ELR (cell line): ENCODE measurements around the gene PXK.
"Not testable (repeated sequence)": the region's sequence is repeated elsewhere in the genome, so short reads cannot be mapped to it uniquely, and the experiment has no call there.

Source experiments
- DNase-seq: peaks from one replicate; pipeline ENCODE4 v3.0.0-alpha.2; 2015; ENCODE audit warnings: low read depth

Gene PXK

DNA sequence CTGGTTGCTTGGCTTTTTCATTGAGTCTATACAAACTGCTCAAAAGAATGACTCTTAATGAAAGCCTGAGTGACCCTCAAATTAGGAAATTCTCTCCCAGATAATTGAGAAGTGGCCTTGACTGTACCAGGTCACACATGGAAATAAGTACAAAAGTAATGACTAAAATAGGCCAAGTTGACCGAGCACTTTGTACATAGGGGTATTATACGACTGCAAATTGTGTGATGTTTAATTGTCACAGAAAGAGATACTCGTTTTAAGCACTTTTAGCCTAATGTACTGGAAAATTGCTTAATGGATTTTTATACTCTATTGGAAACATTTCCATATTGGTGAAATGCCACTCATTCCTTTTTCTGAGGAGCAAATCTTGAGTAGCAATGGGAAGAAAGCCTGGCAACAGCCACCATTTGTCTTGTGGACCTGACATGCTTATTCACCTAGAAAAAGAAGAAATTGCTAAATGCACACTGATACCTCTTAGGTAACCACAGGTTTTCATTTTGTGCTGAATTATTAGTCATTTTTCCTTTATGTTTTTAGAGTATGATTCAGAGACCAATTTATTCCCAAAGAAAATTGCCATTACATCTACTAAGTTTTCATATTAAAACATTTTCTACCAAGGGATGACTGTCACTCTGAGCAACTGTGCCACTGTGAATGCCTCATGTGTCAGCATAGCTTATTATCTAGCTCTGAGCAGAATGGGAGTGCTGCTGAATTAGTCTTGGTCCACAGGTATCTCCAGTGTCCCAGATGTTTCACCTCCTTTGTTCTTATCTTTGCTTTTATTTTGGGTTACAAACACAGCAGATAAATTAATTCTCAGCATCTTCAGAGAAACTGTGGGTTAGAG, 8.9 kb upstream of the PXK start:
- DNase-seq = peak; percentile 5

DNA sequence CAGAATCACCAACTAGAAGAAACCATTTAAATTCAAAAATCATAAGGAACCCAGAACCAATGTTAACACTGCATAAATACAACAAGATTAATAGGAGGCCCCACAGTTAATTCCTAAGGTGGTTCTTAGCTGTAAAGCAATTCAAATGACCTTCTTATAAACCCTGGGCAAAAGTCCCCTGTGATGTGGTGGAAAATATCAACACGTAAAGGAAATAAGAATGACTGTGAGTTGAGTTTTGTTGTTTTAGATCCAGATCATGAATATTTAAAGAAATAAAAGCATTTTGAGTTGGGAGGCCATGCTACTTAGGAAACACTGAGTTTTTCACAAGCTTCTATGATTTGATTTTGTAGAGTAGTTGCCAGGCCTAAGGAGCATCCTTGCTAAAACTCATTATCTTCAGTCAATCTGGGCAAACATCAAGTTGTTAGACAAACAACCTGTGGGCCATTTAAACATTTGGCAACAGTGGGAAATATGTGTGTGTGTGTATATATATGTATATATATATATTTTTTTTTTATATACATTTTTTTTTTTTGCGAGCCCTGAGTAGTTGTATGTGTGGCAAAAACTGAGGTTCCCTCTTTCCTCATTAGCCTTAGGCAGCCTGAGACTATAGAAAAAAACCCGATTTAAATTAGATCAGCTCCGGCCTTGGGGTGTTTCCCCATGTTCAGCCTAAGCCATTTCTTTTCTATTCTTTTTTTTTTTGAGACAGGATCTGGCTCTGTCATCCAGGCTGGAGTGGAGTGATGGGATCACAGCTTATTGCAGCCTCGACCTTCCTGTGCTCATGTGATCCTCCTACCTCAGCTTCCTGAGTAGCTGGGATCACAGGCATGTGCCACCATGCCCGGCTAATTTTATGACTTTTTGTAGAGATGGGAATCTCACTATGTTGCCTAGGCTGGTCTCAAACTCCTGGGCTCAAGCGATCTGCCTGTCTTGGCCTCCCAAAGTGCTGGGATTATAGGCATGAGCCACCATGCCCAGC, 8.0 kb upstream of the PXK start:
- DNase-seq = no peak

DNA sequence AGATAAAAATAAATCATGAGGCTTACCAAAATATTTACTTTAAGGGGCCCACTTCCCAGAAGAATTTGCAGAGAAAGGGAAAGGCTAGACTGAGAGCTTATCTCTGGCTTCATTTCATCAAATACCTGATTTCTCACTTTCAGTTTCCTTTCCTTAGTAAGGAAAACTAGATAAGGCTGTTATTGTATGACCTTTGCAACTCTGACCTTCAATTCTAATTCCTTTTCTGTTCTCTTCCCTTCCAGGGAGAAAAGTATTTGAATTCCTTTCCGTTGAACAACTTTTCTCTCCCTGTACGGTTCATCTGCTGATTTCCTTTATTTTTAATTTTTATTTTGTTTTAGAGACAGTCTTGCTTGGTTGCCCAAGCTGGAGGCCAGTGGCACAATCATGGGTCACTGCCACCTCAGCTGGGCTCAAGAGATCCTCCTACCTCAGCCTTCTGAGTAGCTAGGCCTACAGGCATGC, 7.1 kb upstream of the PXK start:
- DNase-seq = peak; percentile 17

DNA sequence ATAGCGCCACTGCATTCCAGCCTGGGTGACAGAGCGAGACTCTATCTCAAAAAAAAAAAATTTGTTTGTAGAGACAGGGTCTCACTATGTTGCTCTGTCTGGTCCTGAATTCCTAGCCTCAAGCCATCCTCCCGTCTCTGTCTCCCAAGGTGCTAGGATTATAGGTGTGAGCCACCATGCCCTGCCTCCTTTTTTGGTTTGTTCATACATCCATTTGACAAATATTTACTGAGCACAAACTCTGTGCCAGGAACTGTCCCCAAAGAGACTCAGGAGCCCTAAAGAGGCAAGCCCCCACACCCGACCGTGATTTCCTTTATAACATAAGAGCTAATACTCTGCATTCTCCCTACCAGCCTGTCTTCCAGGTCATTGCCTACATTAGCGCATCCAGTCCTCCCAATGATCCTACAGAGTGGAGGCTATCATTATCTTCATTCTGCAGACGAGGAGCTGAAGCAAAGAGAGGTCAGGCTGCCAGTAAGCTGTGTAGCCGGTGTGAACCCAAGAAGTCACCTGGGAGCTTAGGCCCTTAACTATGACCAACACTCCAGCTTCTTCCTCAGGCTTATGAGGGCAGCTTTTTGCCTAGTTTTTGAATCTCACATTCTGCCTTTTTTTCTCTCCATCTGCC, 6.3 kb upstream of the PXK start:
- no peak for DNase-seq

DNA sequence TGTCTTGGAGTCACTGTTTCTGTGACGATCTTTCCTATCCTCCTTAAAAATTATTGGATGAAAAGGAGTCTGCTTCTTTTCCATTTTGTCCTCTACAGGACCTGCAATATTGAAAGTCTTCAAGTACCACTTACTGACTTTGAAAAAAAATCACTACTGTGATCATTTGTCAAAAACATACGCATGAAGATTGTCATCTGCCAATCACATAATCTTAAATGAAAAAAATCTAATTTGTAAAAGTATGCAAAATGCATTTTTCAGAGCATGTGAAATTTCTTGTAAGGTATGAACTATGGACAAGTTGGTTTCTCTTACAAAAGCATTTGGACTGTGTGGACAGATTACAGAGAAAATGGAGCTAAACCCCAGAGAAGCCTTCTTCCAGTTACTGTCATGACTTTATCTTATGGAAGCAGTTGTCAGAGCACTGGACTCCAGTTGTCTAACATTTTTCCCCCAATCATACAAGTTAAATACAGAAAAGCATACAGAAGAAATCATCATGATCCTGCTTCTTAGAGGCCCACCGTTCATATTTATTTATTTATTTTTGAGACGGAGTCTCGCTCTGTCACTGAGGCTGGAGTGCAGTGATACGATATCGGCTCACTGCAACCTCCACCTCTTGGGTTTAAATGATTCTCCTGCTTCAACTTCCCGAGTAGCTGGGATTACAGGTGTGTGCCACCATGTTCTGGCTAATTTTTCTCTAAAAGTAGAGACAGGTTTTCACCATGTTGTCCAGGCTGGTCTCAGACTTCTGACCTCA, 3.4 kb upstream of the PXK start:
- DNase-seq = no peak

DNA sequence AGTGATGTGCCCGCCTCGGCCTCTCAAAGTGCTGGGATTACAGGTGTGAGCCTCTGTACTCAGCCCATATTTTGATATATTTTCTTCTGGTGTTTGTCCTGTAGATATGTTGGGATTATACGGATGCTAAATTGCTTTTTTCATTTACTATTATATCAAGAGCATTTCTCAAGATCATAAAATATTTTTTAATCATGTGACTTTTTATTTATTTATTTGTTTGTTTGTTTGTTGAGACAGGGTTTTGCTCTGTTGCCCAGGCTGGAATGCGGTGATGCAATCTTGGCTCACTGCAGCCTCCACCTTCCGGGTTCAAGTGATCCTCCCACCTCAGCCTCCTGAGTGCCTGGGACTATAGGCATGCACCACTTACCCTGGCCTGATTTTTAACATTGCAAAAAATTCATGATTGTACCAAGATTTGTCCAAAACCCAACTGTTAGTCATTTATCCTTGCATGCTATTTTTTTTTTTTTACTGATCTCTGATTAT, 2.7 kb upstream of the PXK start:
- DNase-seq = no peak

DNA sequence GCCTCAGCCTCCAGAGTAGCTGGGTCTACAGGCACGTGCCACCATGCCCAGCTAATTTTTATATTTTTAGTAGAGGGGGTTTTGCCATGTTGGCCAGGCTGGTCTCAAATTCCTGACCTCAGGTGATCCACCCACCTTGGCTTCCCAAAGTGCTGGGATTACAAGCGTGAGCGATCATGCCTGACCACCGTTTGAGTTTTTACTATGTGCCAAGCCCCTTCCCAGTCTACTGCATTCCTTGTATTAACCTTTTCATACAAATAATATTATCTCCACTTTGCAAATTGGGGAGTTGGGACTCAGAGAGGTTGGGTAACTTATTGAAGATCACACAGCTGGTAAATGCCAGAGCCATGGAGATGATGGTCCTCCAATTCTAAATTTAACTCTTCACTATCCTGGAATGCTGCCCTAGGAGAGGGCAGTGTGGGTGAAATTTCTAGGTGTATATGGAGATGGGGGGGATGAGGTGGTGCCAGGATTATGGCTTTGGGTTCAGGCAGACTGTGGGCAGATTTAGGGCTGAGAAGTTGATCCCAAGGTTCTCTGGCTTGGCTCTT, 1.0 kb upstream of the PXK start:
- no peak for DNase-seq

DNA sequence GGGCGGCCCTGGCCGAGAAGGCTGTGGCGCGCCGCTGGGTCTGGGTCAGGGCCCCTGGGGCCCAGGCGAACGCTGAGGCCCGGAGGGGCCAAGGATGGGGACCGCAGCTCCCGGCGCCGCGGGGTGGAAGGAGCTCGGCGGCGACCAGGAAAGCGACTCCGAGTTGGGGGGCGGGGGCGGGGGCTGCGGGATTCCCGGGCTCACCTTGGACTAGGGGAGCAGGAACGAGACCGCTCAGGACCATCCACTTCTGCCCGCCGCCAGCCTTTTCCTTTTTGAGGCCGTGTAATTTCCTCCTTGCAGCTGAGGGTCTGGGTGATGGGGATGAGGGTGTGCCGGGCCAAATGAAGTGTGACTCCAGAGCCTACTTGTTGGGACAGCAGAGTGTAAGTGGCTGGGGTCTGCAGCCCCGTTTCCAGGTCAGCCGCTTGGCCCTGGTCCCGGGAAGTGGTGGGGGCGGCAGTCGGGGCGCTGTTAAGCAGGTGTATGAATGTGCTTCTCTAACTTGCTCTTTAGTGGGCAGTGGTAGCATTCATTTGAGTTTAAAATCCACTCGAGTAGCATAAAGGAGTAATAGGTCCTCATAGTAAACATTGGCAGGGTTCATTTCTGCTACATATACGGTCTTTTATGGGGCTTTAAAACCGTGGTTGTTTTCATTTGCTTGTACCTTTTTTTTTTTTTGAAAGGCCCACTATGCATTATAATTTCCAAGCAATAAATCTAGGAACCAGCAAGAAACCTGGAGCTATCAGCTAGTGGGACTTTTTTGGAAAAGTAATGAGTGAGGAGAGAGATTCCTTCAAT, 717 bp downstream of the PXK start:
- peak; percentile 35 for DNase-seq

DNA sequence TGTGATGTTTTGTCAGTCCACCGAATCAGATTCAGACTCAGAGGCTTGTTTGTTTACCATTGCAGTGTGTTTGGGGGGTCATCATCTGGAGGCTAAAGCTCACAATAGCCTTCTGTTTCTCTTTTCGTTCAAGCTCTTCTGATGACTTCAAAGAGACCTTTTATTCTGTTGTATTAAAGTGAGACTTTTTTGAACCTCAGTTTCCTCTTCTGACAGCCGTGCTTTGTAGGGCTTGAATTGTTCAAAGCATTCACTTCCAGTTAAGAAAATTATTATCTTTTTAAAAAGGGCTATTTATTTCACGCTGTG, 1.3 kb downstream of the PXK start:
- DNase-seq = peak; percentile 28

DNA sequence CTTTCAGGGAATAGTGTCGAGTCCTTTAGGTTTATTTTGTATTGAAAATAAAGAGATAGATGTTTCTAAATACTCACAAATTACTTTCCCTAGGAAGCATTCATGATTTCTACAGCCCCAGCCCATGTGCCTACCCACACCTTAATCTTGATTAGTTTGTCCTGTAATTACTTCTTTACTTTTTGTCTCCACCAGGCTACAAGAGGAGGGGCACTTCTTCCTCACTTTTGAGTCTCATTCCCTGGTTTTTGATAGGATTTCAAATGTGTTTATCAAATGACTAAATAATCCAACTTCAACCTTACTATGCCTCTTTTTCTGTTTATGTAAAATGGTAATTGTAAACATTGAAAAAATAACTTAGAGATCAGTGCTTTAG, 1.8 kb downstream of the PXK start:
- no peak for DNase-seq

DNA sequence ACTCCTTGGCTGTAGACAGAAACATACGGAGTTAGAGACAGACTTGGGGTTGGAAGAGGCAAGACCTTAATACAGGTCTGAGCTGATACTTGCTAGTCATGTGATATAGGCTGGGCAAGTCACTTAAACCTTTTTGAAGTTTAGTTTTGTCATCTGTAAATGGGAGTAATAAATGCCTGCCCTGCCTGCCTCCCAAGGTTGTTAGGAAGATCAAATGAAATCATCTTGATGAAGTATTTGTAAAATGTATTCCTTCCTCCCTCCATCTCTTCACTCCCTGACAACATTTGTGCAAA, 2.9 kb downstream of the PXK start:
- DNase-seq = no peak

DNA sequence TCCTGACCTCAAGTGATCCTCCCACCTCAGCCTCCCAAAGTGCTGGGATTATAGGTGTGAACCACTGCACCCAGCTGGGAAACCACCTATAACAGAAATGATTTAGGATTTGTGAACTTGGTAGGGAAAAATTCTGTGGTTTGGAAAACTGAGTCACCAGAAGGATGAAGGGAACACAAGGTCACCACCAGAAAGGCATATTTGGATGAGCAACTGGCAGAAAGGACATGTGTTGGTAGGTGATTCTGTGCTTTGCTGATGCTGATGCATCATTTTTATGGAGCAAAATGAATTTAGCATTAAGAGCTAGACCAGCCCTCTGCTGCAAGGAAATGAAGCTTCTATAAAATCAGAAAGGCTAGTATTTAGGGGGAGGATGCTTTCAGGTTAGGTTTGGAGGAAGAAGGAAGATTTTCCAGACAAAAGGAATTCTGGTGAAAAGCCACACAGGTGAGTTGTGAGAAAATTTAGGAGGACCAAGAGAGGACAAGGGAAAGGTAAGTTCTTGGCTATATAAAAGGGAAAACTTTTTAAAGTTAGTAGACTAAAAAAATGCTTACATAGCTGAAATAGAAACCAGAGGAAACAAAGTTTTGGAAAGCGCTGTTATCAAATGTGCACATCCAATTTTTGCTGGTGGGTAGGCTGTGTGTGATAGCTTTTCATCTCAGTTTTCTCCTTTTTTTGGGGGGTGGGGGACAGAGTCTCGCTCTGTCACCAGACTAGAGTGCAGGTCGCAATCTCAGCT, 3.6 kb downstream of the PXK start:
- DNase-seq = peak; percentile 94

DNA sequence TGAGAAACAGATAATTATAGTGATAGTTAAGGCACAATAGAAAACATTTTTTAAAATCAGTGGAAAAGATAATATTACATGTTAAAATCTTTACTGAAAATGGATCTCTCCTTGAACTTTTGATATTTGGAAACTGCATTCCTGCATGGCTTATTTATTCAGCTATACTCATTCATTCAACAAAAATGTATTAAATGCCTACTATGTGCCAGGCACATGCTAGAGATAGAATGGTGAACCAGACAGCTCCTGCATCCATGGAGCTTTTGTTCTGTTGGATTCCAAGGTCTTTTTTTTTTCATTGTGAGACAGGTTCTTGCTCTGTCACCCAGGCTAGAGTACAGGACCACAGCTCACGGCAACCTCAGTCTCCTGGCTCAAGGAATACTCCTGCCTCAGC, 4.5 kb downstream of the PXK start:
- DNase-seq = no peak

DNA sequence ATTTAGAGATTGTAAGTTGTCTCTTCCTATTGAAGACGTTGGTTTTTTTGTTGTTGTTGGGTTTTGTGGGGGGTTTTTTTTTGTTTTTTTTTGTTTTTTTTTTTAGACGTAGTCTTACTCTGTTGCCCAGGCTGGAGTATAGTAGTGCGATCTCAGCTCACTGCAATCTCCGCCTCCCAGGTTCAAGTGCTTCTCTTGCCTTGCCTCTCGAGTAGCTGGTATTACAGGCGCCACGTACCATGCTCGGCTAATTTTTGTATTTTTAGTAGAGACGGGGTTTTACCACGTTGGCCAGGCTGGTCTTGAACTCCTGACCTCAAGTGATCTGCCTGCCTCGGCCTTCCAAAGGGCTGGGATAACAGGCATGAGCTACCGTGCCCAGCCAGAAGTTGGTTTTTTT, 6.5 kb downstream of the PXK start:
- not testable (repeated sequence) for DNase-seq

DNA sequence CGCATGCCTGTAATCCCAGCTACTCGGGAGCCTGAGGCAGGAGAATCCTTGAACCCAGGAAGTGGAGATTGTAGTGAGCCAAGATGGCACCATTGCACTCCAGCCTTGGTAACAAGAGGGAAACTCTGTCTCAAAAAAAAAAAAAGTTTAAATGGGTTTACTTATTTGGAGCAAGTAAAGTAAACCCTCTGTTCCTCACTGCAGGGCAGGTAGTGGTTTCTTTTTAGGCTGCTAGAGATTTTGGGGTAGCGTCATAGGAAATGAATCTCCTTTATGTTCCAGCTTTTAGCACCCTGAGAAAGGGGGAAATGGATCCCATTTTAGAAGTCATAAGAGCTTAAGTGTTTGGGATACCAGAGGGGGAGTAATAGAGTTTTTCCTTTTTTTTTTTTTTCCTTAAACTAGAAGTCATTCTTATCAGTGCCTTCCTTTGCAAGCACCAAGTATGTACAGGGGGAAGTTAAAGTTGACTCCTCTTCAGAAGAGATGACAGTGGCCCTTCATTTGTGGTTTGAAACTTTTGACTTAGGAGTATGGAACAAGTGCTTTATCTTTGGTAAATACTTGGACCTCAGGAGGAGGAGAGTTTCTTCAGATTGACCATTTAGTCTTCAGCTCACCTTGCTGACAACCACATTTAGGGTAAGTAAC, 8.0 kb downstream of the PXK start:
- no peak for DNase-seq

DNA sequence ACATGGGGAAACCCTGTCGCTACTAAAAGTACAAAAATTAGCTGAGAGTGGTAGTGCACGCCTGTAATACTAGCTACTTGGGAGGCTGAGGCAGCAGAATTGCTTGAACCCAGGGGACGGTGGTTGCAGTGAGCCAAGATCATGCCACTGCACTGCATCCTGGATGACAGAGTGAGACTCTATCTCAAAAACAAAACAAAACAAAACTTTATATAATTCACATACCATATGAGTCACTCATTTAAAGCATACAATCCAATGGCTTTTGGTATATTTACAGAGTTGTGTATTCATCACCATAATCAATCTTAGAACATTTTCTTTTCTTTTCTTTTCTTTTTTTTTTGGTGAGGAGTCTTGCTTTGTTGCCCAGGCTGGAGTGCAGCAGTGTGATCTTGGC, 8.7 kb downstream of the PXK start:
- peak; percentile 47 for DNase-seq

DNA sequence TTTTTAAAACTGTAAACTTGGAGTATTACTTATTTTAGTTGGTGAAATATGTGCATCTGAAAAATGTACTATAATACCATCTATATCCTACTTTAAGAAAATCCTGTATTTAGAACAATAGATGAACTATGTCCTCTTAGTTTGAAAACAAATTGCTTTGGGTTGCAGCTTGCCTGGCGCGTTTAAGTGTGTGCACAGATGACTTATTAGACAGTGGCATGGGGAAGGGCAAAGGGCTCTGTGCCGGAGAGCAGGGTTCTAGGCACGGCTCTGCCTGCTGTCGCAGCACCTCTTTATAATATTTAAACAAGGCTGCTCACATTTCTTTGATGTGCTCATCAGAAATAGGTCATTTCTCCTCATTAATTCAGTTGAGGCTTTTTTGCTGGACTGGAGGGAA, 10.0 kb downstream of the PXK start:
- no peak for DNase-seq

DNA sequence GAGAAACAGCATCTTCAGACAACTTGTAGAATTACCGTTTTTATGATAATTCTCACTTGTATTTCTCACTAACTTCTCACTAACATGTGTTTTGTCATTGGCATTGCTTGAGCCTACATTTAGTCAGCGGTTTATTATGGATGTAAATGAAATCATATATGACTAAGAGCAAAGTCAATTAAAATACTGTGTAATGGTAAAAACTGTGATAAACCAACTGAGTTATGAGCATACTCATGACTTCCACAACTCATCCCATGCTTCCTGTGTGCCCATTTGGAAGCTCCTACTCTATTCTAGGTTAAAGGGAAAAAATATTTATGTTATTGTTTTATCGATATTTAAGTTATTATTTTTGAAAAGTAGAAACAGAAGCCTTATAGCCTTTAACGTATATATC, 12.8 kb downstream of the PXK start:
- DNase-seq = peak; percentile 41

DNA sequence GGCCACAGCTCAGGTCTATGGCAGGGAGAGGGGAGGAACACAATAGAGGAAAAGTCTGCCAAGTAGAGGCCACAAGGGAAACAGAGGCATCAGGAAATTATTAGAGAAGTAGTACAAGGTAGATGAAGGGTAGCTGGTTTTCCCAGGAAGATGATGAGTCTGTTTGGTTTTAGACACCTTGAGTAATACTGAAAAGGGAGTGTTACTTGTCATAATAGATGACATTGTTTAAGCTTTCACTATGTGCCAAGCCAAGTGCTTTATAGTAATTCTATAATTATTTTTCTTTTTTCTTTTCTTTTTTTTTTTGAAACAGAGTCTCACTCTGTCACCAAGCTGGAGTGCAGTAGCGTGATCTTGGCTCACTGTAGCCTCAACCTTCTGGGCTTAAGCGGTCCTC, 13.7 kb downstream of the PXK start:
- DNase-seq = no peak
